Neuronal stem cell (in vitro differentiated cells): ENCODE measurements around the gene SSBP2.

Source experiments
- DNase-seq: peaks from one replicate; pipeline ENCODE4 v3.0.0-alpha.2; 2013; ENCODE audit warnings: low spot score
- H2AFZ ChIP-seq: one replicate; pipeline ENCODE4 v1.6.1; 2013; ENCODE audit warnings: mild to moderate bottlenecking, low read length, inconsistent platforms
- H2AK5ac ChIP-seq: 2 replicates; pipeline ENCODE4 v1.6.1; 2013; ENCODE audit warnings: low read depth, mild to moderate bottlenecking, inconsistent platforms, low read length, moderate library complexity, mixed read lengths
- H2BK120ac ChIP-seq: 2 replicates; pipeline ENCODE4 v1.6.1; 2013; ENCODE audit warnings: low read depth, mild to moderate bottlenecking, inconsistent platforms, low read length, moderate library complexity, mixed read lengths
- H2BK12ac ChIP-seq: one replicate; pipeline ENCODE4 v1.6.1; 2013; ENCODE audit warnings: low read length, inconsistent platforms
- H2BK15ac ChIP-seq: 2 replicates; pipeline ENCODE4 v1.6.1; 2013; ENCODE audit warnings: mild to moderate bottlenecking, low read length, inconsistent platforms, mixed read lengths
- H2BK5ac ChIP-seq: one replicate; pipeline ENCODE4 v1.6.1; 2013; ENCODE audit warnings: inconsistent platforms, mild to moderate bottlenecking, low read length, moderate library complexity
- H3K14ac ChIP-seq: one replicate; pipeline ENCODE4 v1.6.1; 2013; ENCODE audit warnings: low read length, inconsistent platforms
- H3K18ac ChIP-seq: 2 replicates; pipeline ENCODE4 v1.6.1; 2013; ENCODE audit warnings: low read length, inconsistent platforms
- H3K23ac ChIP-seq: 2 replicates; pipeline ENCODE4 v1.6.1; 2013; ENCODE audit warnings: low read depth, mild to moderate bottlenecking, mixed read lengths, low read length, inconsistent platforms; ENCODE audit not compliant: poor library complexity
- H3K27ac ChIP-seq: replicated peaks from 3 replicates; pipeline ENCODE4 v1.5.1; 2013; ENCODE audit warnings: low read length, inconsistent platforms
- H3K27me3 ChIP-seq, 3 experiments: 2 replicates each; pipeline ENCODE4 v1.6.1; 2013; ENCODE audit warnings: low read length in 3 of 3, mild to moderate bottlenecking in 2 of 3, inconsistent platforms in 1 of 3, low read depth in 1 of 3, mixed read lengths in 1 of 3, moderate library complexity in 1 of 3; ENCODE audit not compliant: control insufficient read depth in 3 of 3, insufficient read depth in 3 of 3
- H3K36me3 ChIP-seq, 2 donors: replicated peaks in 1 of 2; 2 replicates each; pipeline ENCODE4 v1.6.1; 2013; ENCODE audit warnings: low read length in 2 of 2; ENCODE audit not compliant: control insufficient read depth in 2 of 2, insufficient read depth in 2 of 2
- H3K4ac ChIP-seq: 2 replicates; pipeline ENCODE4 v1.6.1; 2013; ENCODE audit warnings: inconsistent platforms, mild to moderate bottlenecking, low read length, moderate library complexity
- H3K4me1 ChIP-seq, 2 donors: 1 replicate in 1 of 2; 2 replicates in 1 of 2; pipeline ENCODE4 v1.6.1; 2013; ENCODE audit warnings: low read length in 2 of 2, low read depth in 1 of 2; ENCODE audit not compliant: control insufficient read depth in 2 of 2, insufficient read depth in 1 of 2
- H3K4me2 ChIP-seq: one replicate; pipeline ENCODE4 v1.6.1; 2013; ENCODE audit warnings: mild to moderate bottlenecking, low read length, inconsistent platforms; ENCODE audit not compliant: insufficient read depth, poor library complexity, severe bottlenecking
- H3K4me3 ChIP-seq, 2 donors: 2 replicates each; pipeline ENCODE4 v1.5.1; 2013; ENCODE audit warnings: low read length in 2 of 2, mild to moderate bottlenecking in 2 of 2, inconsistent platforms in 1 of 2, moderate library complexity in 1 of 2
- H3K79me1 ChIP-seq: one replicate; pipeline ENCODE4 v1.6.1; 2013; ENCODE audit warnings: low read depth, mild to moderate bottlenecking, inconsistent platforms, low read length, moderate library complexity
- H3K9ac ChIP-seq: one replicate; pipeline ENCODE4 v1.6.1; 2013; ENCODE audit warnings: mild to moderate bottlenecking, low read depth, low read length, inconsistent platforms; ENCODE audit not compliant: poor library complexity
- H3K9me3 ChIP-seq, 2 donors: replicated peaks in 1 of 2; 2 replicates each; pipeline versions ENCODE3 to v1.6.1; 2013; ENCODE audit warnings: low read length in 2 of 2, mild to moderate bottlenecking in 2 of 2, inconsistent platforms in 1 of 2, low read depth in 1 of 2, mixed read lengths in 1 of 2, moderate library complexity in 1 of 2; ENCODE audit not compliant: control insufficient read depth in 2 of 2, insufficient read depth in 1 of 2
- H4K8ac ChIP-seq: one replicate; pipeline ENCODE4 v1.6.1; 2013; ENCODE audit warnings: low read depth, mild to moderate bottlenecking, inconsistent platforms, low read length, moderate library complexity
- H4K91ac ChIP-seq: one replicate; pipeline ENCODE4 v1.6.1; 2013; ENCODE audit warnings: low read length, low read depth, mild to moderate bottlenecking, inconsistent platforms; ENCODE audit not compliant: poor library complexity
- WGBS, 2 donors: extraction: QIAGEN DNeasy Blood & Tissue Kit; methylation state at CpG; one replicate each; pipeline ENCODE4 v1.1.7; 2013; ENCODE audit warnings: missing lambda C conversion rate in 2 of 2, mixed read lengths in 1 of 2; ENCODE audit not compliant: insufficient read length in 2 of 2, insufficient replicate concordance in 1 of 2; ENCODE audit errors: extremely low coverage in 2 of 2; 5-methylcytosine and 5-hydroxymethylcytosine counted together

The SSBP2 gene

DNA sequence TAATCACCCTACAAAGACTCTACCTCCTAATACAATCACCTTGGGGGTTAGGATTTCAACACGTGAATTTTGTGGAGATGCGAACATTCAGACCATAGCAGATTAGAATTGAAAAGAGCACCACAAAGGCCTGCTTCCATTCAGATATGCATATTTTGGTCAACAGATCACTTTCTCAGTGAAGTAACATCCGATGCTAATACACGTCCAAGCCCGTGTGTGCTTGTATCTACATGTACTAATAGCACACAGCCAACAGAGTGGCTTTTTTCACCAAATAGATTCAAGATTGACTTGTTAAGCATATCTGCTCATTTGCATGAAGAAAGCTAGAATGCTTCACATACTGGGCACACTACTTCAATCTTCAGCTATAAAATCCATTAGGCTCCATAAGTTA lies 35.6 kb upstream of the SSBP2 start:
- H3K27ac ChIP-seq, result no peak overlapping the region
- H4K91ac ChIP-seq, result no peak overlapping the region
- no peak overlapping the region for H2BK120ac ChIP-seq
- H3K9ac ChIP-seq, result no peak overlapping the region
- no peak overlapping the region for H3K23ac ChIP-seq
- no peaks in the 10 kb centered on the region for H3K27me3 ChIP-seq
- peaks cover 0 to 4% of the 10 kb centered on the region in 2 donors for H3K9me3 ChIP-seq
- DNase-seq, result no peak
- H3K14ac ChIP-seq, result no peak overlapping the region
- no CpG with 5 or more reads among the region's 5 CpGs for WGBS, 2 donors
- no peak overlapping the region for H3K4me2 ChIP-seq
- no peak overlapping the region for H2AK5ac ChIP-seq
- H3K4ac ChIP-seq, result no peak overlapping the region
- no peak overlapping the region for H2BK12ac ChIP-seq
- H2BK15ac ChIP-seq, result no peak overlapping the region
- H3K4me1 ChIP-seq, result peaks cover 6 to 20% of the 10 kb centered on the region in 2 donors
- no peak overlapping the region for H2BK5ac ChIP-seq
- no peak overlapping the region for H3K4me3 ChIP-seq
- no peaks in the 10 kb centered on the region for H3K79me1 ChIP-seq
- no peak overlapping the region for H4K8ac ChIP-seq
- no peaks in the 10 kb centered on the region for H3K36me3 ChIP-seq
- peak overlapping the region; percentile 25 for H2AFZ ChIP-seq
- no peak overlapping the region for H3K18ac ChIP-seq

DNA sequence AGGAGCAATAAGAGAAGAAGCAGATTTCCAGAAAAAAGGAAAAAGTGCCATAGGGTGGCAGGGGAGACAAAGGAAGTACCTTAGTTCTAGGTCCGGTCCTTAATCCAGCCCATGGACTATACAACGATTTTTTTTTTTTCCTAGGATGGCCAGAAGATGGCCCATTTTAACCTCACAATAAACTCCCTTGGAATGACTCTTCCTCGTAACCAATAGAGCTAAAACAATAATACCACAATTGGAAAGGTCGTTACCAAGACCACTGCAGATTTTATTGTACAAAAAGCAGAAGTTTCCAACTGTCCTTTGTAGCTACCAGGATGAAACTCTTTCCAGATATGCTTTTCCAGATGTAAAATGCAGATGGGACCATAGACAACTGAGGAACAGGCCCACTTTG lies 34.4 kb upstream of the SSBP2 start:
- no peak overlapping the region for H2AK5ac ChIP-seq
- H2BK5ac ChIP-seq, result no peak overlapping the region
- H3K23ac ChIP-seq, result no peak overlapping the region
- H3K79me1 ChIP-seq, result no peaks in the 10 kb centered on the region
- H3K9ac ChIP-seq, result no peak overlapping the region
- no peak overlapping the region for H2BK15ac ChIP-seq
- no peaks in the 10 kb centered on the region for H3K27me3 ChIP-seq
- no peak overlapping the region for H3K14ac ChIP-seq
- no peaks in the 10 kb centered on the region for H3K36me3 ChIP-seq
- no peak overlapping the region for H2BK12ac ChIP-seq
- H3K9me3 ChIP-seq, result peaks cover 0 to 4% of the 10 kb centered on the region in 2 donors
- no peak overlapping the region for H3K4me3 ChIP-seq
- H2BK120ac ChIP-seq, result no peak overlapping the region
- no CpG with 5 or more reads among the region's 4 CpGs for WGBS, 2 donors
- peaks cover 6 to 20% of the 10 kb centered on the region in 2 donors for H3K4me1 ChIP-seq
- H4K8ac ChIP-seq, result no peak overlapping the region
- no peak overlapping the region for H3K4me2 ChIP-seq
- no peak overlapping the region for H4K91ac ChIP-seq
- H3K27ac ChIP-seq, result no peak overlapping the region
- H2AFZ ChIP-seq, result no peak overlapping the region
- no peak for DNase-seq
- no peak overlapping the region for H3K4ac ChIP-seq
- H3K18ac ChIP-seq, result no peak overlapping the region

- WGBS, 2 donors, result no CpG with 5 or more reads among the region's 3 CpGs
- Histone ChIP-seq H2BK12ac (no peak overlapping the region), H2BK5ac (no peak overlapping the region), H3K27ac (no peak overlapping the region), H3K79me1 (no peaks in the 10 kb centered on the region), H3K9ac (no peak overlapping the region), H2BK15ac (no peak overlapping the region), H4K91ac (no peak overlapping the region), H2AFZ (peak overlapping the region; percentile 63), H3K36me3 (no peaks in the 10 kb centered on the region), H3K27me3 (no peaks in the 10 kb centered on the region), H3K4me2 (no peak overlapping the region), H2BK120ac (no peak overlapping the region), H3K18ac (no peak overlapping the region), H3K23ac (no peak overlapping the region), H3K4me1 (peaks cover 4 to 28% of the 10 kb centered on the region in 2 donors), H2AK5ac (no peak overlapping the region), H3K9me3 (peaks cover 0 to 4% of the 10 kb centered on the region in 2 donors), H3K4me3 (no peak overlapping the region), H3K4ac (no peak overlapping the region), H3K14ac (no peak overlapping the region), H4K8ac (no peak overlapping the region)
- DNase-seq, result no peak
Observed at GRCh38 chr5:81783401-81783800, 32.5 kb upstream of the SSBP2 start.

DNA sequence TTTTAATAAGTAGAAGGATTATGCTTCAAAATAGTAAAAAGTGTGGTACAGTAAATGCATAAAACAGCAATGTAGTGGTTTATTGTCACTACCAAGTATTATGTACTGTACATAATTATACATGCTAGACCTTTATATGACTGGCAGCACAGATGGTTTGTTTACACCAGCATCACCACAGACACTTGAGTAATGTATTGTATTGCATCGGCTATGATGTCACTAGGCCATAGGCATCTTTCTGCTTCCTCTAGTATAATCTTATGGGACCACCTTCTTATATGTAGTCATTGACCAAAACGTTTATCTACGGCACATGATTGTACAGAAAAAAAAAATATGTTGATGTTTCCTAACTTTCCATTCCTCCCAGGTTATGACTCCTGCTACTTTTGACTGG lies 31.9 kb upstream of the SSBP2 start:
- peaks cover 0 to 22% of the 10 kb centered on the region in 2 donors for H3K4me1 ChIP-seq
- H3K4me3 ChIP-seq, result no peak overlapping the region
- no peak overlapping the region for H4K91ac ChIP-seq
- H3K9ac ChIP-seq, result no peak overlapping the region
- no peak for DNase-seq
- H3K18ac ChIP-seq, result no peak overlapping the region
- H2AK5ac ChIP-seq, result no peak overlapping the region
- H2BK15ac ChIP-seq, result no peak overlapping the region
- H3K27me3 ChIP-seq, result no peaks in the 10 kb centered on the region
- no CpG with 5 or more reads among the region's 3 CpGs for WGBS, 2 donors
- no peaks in the 10 kb centered on the region for H3K36me3 ChIP-seq
- H2BK12ac ChIP-seq, result no peak overlapping the region
- no peak overlapping the region for H3K23ac ChIP-seq
- H3K9me3 ChIP-seq, result peaks cover 0 to 4% of the 10 kb centered on the region in 2 donors
- H3K27ac ChIP-seq, result no peak overlapping the region
- H3K79me1 ChIP-seq, result no peaks in the 10 kb centered on the region
- H4K8ac ChIP-seq, result no peak overlapping the region
- H2AFZ ChIP-seq, result peak overlapping the region; percentile 63
- H3K4me2 ChIP-seq, result no peak overlapping the region
- no peak overlapping the region for H2BK120ac ChIP-seq
- H2BK5ac ChIP-seq, result no peak overlapping the region
- H3K4ac ChIP-seq, result no peak overlapping the region
- no peak overlapping the region for H3K14ac ChIP-seq
